HEK293 (cell line): ENCODE measurements around the gene OR2AT4.
"Not testable (repeated sequence)": the region's sequence is repeated elsewhere in the genome, so short reads cannot be mapped to it uniquely, and the experiment has no call there.

ENCODE experiments used
- CTCF ChIA-PET: fragments of 350-600 bp; formaldehyde crosslinking; extraction: SDS; loops from one replicate; lab custom pipeline; 2021; ENCODE audit warnings: antibody characterized with exemption; lab: Yijun Ruan, JAX
- POLR2A ChIA-PET: fragments of 300-600 bp; formaldehyde crosslinking; extraction: SDS; loops from one replicate; lab custom pipeline; 2020; ENCODE audit warnings: antibody characterized with exemption, inconsistent platforms; lab: Yijun Ruan, JAX
- H3K27ac ChIP-seq: fragments of 200-500 bp; sonication (Bioruptor generic); 2 replicates; pipeline ENCODE4 v1.5.1; 2014; ENCODE audit warnings: low read depth, low read length, control low read depth, inconsistent platforms; ENCODE audit errors: extremely low read depth
- H3K36me3 ChIP-seq, 2 experiments: fragments of 200-500 bp in 1 of 2; sonication (Bioruptor generic) in 1 of 2; 1 replicate in 1 of 2; 2 replicates in 1 of 2; pipeline ENCODE4 v1.5.1; 2014 to 2017; ENCODE audit warnings: inconsistent platforms in 2 of 2, low read length in 2 of 2; ENCODE audit not compliant: control insufficient read depth in 2 of 2, insufficient read depth in 1 of 2
- H3K4me1 ChIP-seq: fragments of 200-500 bp; sonication (Bioruptor generic); 2 replicates; pipeline ENCODE4 v1.5.1; 2014; ENCODE audit warnings: mild to moderate bottlenecking, low read length, inconsistent platforms; ENCODE audit not compliant: control insufficient read depth, insufficient read depth
- H3K4me3 ChIP-seq: 2 replicates; pipeline ENCODE4 v1.5.1; 2011; ENCODE audit warnings: low read depth, mild to moderate bottlenecking, control low read depth, low read length, moderate library complexity
- H3K9me3 ChIP-seq: fragments of 200-500 bp; sonication (Bioruptor generic); 2 replicates; pipeline ENCODE4 v1.5.1; 2014; ENCODE audit warnings: low read depth, low read length, inconsistent platforms; ENCODE audit not compliant: control insufficient read depth, insufficient read depth
- BCL11A ChIP-seq: fragments of 450-650 bp; formaldehyde crosslinking; IDR thresholded peaks from 2 replicates; pipeline ENCODE4 v1.5.1; 2016; ENCODE audit warnings: low read depth, missing biosample characterization, missing genetic modification characterization
- SCRT1 ChIP-seq: fragments of 450-650 bp; formaldehyde crosslinking; IDR thresholded peaks from 2 replicates; pipeline ENCODE4 v1.5.1; 2016; ENCODE audit warnings: missing biosample characterization, missing genetic modification characterization, borderline replicate concordance
- TRIM28 ChIP-seq: IDR thresholded peaks from 2 replicates; pipeline ENCODE4 v1.6.1; 2011; ENCODE audit warnings: low read length, control low read depth, borderline replicate concordance
- ZBTB17 ChIP-seq: fragments of 450-650 bp; formaldehyde crosslinking; IDR thresholded peaks from 2 replicates; pipeline ENCODE4 v1.5.1; 2016; ENCODE audit warnings: missing biosample characterization, missing genetic modification characterization
- ZNF223 ChIP-seq: fragments of 450-650 bp; formaldehyde crosslinking; IDR thresholded peaks from 2 replicates; pipeline ENCODE4 v1.5.1; 2016; ENCODE audit warnings: missing biosample characterization, missing genetic modification characterization
- ZNF391 ChIP-seq: fragments of 450-650 bp; formaldehyde crosslinking; IDR thresholded peaks from 2 replicates; pipeline ENCODE4 v1.5.1; 2016; ENCODE audit warnings: low read depth, missing biosample characterization, missing genetic modification characterization, borderline replicate concordance
- ZNF398 ChIP-seq: fragments of 450-650 bp; formaldehyde crosslinking; IDR thresholded peaks from 2 replicates; pipeline ENCODE4 v1.5.1; 2017; ENCODE audit warnings: missing biosample characterization, missing genetic modification characterization
- ZNF776 ChIP-seq: fragments of 450-650 bp; formaldehyde crosslinking; IDR thresholded peaks from 2 replicates; pipeline ENCODE4 v1.5.0; 2017; ENCODE audit warnings: missing biosample characterization, missing genetic modification characterization, borderline replicate concordance
- ZNF791 ChIP-seq: fragments of 450-650 bp; formaldehyde crosslinking; IDR thresholded peaks from 2 replicates; pipeline ENCODE4 v1.5.1; 2016; ENCODE audit warnings: missing biosample characterization, missing genetic modification characterization
- TF ChIP-seq, protein P1 (sequence below): fragments of 450-650 bp; formaldehyde crosslinking; IDR thresholded peaks from 2 replicates; pipeline ENCODE4 v1.5.1; 2017; ENCODE audit warnings: missing biosample characterization, missing genetic modification characterization

The OR2AT4 gene

DNA sequence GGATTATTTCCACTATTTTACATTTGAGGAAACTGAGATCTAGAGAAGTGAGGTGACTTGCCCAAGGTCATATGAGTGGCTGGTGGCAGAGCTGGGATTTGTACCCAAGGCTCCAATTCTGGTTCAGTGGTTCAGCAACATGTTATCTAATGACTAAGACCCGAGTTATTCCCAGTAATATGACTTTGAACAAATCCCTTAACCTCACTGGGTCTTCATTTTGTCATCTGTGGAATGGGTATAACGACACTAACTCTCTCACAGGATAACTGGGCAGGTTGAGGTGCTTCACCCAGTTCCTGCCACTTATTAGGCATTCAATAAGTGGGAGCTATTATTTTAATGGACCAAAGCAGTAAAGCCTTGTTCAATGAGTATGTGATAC lies 489 bp upstream of the OR2AT4 start:
- H3K36me3 ChIP-seq: no peaks in the 10 kb centered on the region
- TF ChIP-seq ZNF391 (tag by site-specific recombination): no peak
- POLR2A ChIA-PET: no interaction called here
- no peak overlapping the region for H3K4me3 ChIP-seq
- CTCF ChIA-PET: interaction anchor here (0.6 kb wide), 1 partner anchor 13 kb away, joined by 4 read pairs; no protein-coding TSS in a partner anchor
- no peaks in the 10 kb centered on the region for H3K4me1 ChIP-seq
- no peaks in the 10 kb centered on the region for H3K9me3 ChIP-seq
- no peak overlapping the region for H3K27ac ChIP-seq

DNA sequence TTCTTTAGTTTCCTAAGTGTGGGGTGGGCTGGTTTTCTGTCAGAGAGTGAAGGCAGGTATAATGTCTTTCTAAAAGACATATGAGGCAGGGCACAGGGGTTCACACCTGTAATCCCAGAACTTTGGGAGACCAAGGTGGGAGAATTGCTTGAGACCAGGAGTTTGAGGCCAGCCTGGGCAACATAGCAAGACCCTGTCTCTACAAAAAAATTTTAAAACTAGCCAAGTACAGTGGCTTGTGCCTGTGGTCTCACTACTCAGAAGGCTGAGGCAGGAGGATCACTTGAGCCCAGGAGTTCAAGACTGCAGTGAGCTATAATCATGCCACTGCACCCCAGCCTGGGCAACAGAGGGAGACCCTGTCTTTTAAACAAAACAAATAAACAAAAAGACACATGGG lies 2.3 kb downstream of the OR2AT4 start:
- H3K4me1 ChIP-seq, POLR2A ChIA-PET, H3K27ac ChIP-seq, CTCF ChIA-PET, H3K9me3 ChIP-seq, H3K36me3 ChIP-seq, H3K4me3 ChIP-seq: not testable (repeated sequence)

DNA sequence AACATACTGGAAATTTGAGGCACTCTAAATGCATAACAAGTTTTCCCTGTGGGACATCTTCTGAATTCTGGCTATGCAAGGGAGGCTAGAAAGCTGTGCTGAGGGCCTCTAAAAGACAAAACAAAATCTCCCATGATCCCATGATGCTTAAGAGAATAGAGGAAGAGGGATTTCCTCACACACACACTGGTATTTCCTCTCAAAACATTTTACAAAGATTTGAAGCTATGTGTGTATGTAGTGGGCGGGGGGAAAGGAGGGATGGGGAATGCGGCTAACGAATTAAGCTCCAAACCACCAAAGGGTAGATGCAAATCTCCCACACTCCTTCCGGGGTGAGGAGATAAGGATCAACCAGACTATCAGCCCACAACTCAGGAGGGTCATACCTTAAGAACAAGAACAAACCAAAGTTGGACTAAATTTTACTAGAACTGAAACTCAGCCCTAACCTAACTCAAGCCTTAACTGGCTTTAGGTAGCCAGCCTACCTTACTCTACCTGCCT lies 6.0 kb downstream of the OR2AT4 start:
- TF ChIP-seq SCRT1 (tag by site-specific recombination) (no peak), BCL11A (tag by site-specific recombination) (no peak), ZNF398 (no peak), ZNF776 (tag by site-specific recombination) (no peak), ZNF223 (tag by site-specific recombination) (no peak)
- TF ChIP-seq, protein P1, sequence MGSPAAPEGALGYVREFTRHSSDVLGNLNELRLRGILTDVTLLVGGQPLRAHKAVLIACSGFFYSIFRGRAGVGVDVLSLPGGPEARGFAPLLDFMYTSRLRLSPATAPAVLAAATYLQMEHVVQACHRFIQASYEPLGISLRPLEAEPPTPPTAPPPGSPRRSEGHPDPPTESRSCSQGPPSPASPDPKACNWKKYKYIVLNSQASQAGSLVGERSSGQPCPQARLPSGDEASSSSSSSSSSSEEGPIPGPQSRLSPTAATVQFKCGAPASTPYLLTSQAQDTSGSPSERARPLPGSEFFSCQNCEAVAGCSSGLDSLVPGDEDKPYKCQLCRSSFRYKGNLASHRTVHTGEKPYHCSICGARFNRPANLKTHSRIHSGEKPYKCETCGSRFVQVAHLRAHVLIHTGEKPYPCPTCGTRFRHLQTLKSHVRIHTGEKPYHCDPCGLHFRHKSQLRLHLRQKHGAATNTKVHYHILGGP (tag by site-specific recombination): no peak
- TF ChIP-seq, all 188 proteins: peak for 0
- POLR2A ChIA-PET: no interaction called here
- Histone ChIP-seq H3K4me3 (no peak overlapping the region), H3K36me3 (no peaks in the 10 kb centered on the region), H3K27ac (no peak overlapping the region), H3K9me3 (no peaks in the 10 kb centered on the region), H3K4me1 (no peaks in the 10 kb centered on the region)
- CTCF ChIA-PET: no interaction called here

GRCh38 chr11:75087319-75088305 lies 9.1 kb downstream of the OR2AT4 start:
- ChIA-PET CTCF (interaction anchor here (0.5 to 1.5 kb wide), 2 partner anchors 19 to 53 kb away, joined by 3 to 4 read pairs; no protein-coding TSS in a partner anchor), POLR2A (no interaction called here)
- no peaks in the 10 kb centered on the region for H3K36me3 ChIP-seq
- 0 out of 2 replicates have a peak, but pooled peaks have one; percentile 17 for TF ChIP-seq TRIM28
- TF ChIP-seq ZNF791: no peak
- no peak for TF ChIP-seq ZBTB17 (tag by site-specific recombination)
- H3K4me1 ChIP-seq: no peaks in the 10 kb centered on the region
- no peaks in the 10 kb centered on the region for H3K9me3 ChIP-seq
- H3K27ac ChIP-seq: no peak overlapping the region
- H3K4me3 ChIP-seq: no peak overlapping the region
